ENCODE data around the gene SEZ6L. TPM values are rescaled to one million over a fixed set of nuclear protein-coding genes. Genes with fewer than 3 reads are reported as not detected.

SEZ6L gene
- total RNA-seq, 1 experiment from 2014 or later: 0.13 TPM

GRCh38 chr22:26127556-26127955, 41.7 kb upstream of the SEZ6L start:
- Histone ChIP-seq H3K4ac (ENCODE audit: low read depth, low read length) (no peak overlapping the region), H2BK120ac (ENCODE audit: low read depth, low read length, poor library complexity, severe bottlenecking) (no peak overlapping the region), H2BK20ac (ENCODE audit: low read depth, low read length, poor library complexity, severe bottlenecking) (no peak overlapping the region), H3K4me2 (ENCODE audit: insufficient read depth, insufficient read length, low read length) (no peak overlapping the region), H3K23me2 (ENCODE audit: insufficient read length, low read depth, low read length, poor library complexity, severe bottlenecking) (no peaks in the 10 kb centered on the region), H2BK15ac (ENCODE audit: low read depth, low read length) (no peak overlapping the region), H3K4me1 (ENCODE audit: insufficient read depth, low read length) (no peaks in the 10 kb centered on the region; the same call in 1 of the 2 replicates), H2BK12ac (ENCODE audit: insufficient read length, low read depth, low read length) (no peak overlapping the region), H3T11ph (ENCODE audit: low read length) (no peak overlapping the region), H4K91ac (ENCODE audit: insufficient read length, low read depth, low read length) (no peak overlapping the region), H3K79me2 (ENCODE audit: insufficient read depth, low read length) (no peaks in the 10 kb centered on the region), H4K20me1 (ENCODE audit: control insufficient read depth, insufficient read depth, insufficient read length) (no peaks in the 10 kb centered on the region), H4K8ac (replicated peaks; ENCODE audit: insufficient read length, low read depth, low read length) (no peak overlapping the region), H2AK5ac (ENCODE audit: insufficient read length, low read length) (no peak overlapping the region), H3K23ac (ENCODE audit: insufficient read length, low read depth, low read length) (no peak overlapping the region), H3K79me1 (ENCODE audit: insufficient read depth, low read depth, low read length, poor library complexity, severe bottlenecking) (no peaks in the 10 kb centered on the region), H3K9ac (ENCODE audit: extremely low read depth, insufficient read length, low read length) (no peak overlapping the region), H2BK5ac (ENCODE audit: insufficient read length, low read length) (no peak overlapping the region), H3K18ac (ENCODE audit: insufficient read length, low read depth, low read length) (no peak overlapping the region), H3K27ac (ENCODE audit: insufficient read length, low read depth, low read length) (no peak overlapping the region), H4K5ac (ENCODE audit: insufficient read length, low read depth, low read length) (no peak overlapping the region), H3K9me3 (ENCODE audit: control insufficient read depth, low read depth, low read length) (no peaks in the 10 kb centered on the region), H2AFZ (ENCODE audit: low read length) (no peak overlapping the region), H3K56ac (ENCODE audit: insufficient read length, low read depth, low read length) (no peak overlapping the region), H3K14ac (ENCODE audit: insufficient read depth, low read length) (no peak overlapping the region), H3K27me3 (ENCODE audit: insufficient read depth, low read length) (no peaks in the 10 kb centered on the region)
- no peak for DNase-seq
- Mint-ChIP-seq H3K27me3 (ENCODE audit: low read depth) (peaks cover 2% of the 10 kb centered on the region), H3K9me3 (no peaks in the 10 kb centered on the region), H3K4me1 (peaks cover 17% of the 10 kb centered on the region in 2 experiments), H3K4me3 (no peak overlapping the region), H3K27ac (no peak overlapping the region), H3K36me3 (ENCODE audit: insufficient read depth in 1 of 3, low read depth in 3 of 3) (no peaks in the 10 kb centered on the region)
- TF ChIP-seq CTCF (conservative IDR thresholded peaks at IDR 0.05): no peak
- no CpG with 5 or more reads among the region's 4 CpGs for WGBS (ENCODE audit: extremely low coverage, insufficient read length, low lambda C conversion rate)
